Kidney tubule cell (primary cell): ENCODE measurements around the gene PTPDC1.

Source experiments
- DNase-seq: peaks from one replicate; pipeline ENCODE4 v3.0.0-alpha.2; 2018; ENCODE audit warnings: low spot score

PTPDC1 gene

GRCh38 chr9:94140791-94141790, 56.8 kb downstream of the PTPDC1 start:
- peak; percentile 4 for DNase-seq

- no peak for DNase-seq
Measured at GRCh38 chr9:94142353-94142752, 58.1 kb downstream of the PTPDC1 start.

GRCh38 chr9:94144394-94144793, 60.1 kb downstream of the PTPDC1 start:
- peak; percentile 42 for DNase-seq

GRCh38 chr9:94145640-94146039, 61.4 kb downstream of the PTPDC1 start:
- no peak for DNase-seq

- DNase-seq, result no peak
Measured at GRCh38 chr9:94147776-94148175, 63.5 kb downstream of the PTPDC1 start.

GRCh38 chr9:94148419-94148818, 64.2 kb downstream of the PTPDC1 start:
- DNase-seq, result no peak

- DNase-seq, result no peak
Measured at GRCh38 chr9:94149696-94150095, 65.4 kb downstream of the PTPDC1 start.

- peak; percentile 39 for DNase-seq
Measured at GRCh38 chr9:94150279-94150828, 66.1 kb downstream of the PTPDC1 start.

GRCh38 chr9:94150890-94151650, 66.8 kb downstream of the PTPDC1 start:
- peak; percentile 45 for DNase-seq

- no peak for DNase-seq
Measured at GRCh38 chr9:94153905-94154304, 69.6 kb downstream of the PTPDC1 start.

- DNase-seq, result no peak
Measured at GRCh38 chr9:94156348-94157049, 72.2 kb downstream of the PTPDC1 start.

- peak; percentile 85 for DNase-seq
Measured at GRCh38 chr9:94157050-94157801, 73.0 kb downstream of the PTPDC1 start.
